Activated CD4-positive, alpha-beta T cell treated with anti-CD3 and anti-CD28 coated beads for 4 hours (primary cell): ENCODE measurements around the gene ACY1.
A peak's percentile ranks its signal among the peaks of the same experiment; 100 is the strongest.
"Not testable (repeated sequence)": the region's sequence is repeated elsewhere in the genome, so short reads cannot be mapped to it uniquely, and the experiment has no call there.

Source experiments
- DNase-seq, 2 donors: peaks; one replicate each; pipeline ENCODE4 v3.0.0-alpha.2; 2020

Gene ACY1

GRCh38 chr3:52030714-52031310 lies 47.5 kb downstream of the ACY1 start:
- DNase-seq = no peak

- no peak for DNase-seq
These were observed 48.6 kb downstream of the ACY1 start for GRCh38 chr3:52031896-52032295.

- DNase-seq = no peak
These were observed 49.5 kb downstream of the ACY1 start for GRCh38 chr3:52032702-52033408.

GRCh38 chr3:52033748-52034147 lies 50.4 kb downstream of the ACY1 start:
- not testable (repeated sequence) for DNase-seq

- no peak for DNase-seq
These were observed 50.9 kb downstream of the ACY1 start for GRCh38 chr3:52034212-52034611.

- no peak for DNase-seq
These were observed 51.3 kb downstream of the ACY1 start for GRCh38 chr3:52034651-52035050.

- DNase-seq = no peak
These were observed 52.9 kb downstream of the ACY1 start for GRCh38 chr3:52036222-52036694.

GRCh38 chr3:52036829-52037228 lies 53.5 kb downstream of the ACY1 start:
- peak in 1 of 2 donors; percentile 26 for DNase-seq

- no peak for DNase-seq
These were observed 54.0 kb downstream of the ACY1 start for GRCh38 chr3:52037291-52037690.

GRCh38 chr3:52038227-52038626 lies 54.9 kb downstream of the ACY1 start:
- no peak for DNase-seq
